Progenitor cell of endocrine pancreas (in vitro differentiated cells): ENCODE measurements around the gene SH3RF2. TPM values are rescaled to one million over a fixed set of nuclear protein-coding genes. Genes with fewer than 3 reads are reported as not detected.
A peak's percentile ranks its signal among the peaks of the same experiment; 100 is the strongest.

ENCODE experiments used
- DNase-seq: peaks from one replicate; pipeline ENCODE4 v3.0.0; 2021; ENCODE audit warnings: low spot score; ENCODE audit not compliant: unreplicated experiment
- H3K27ac Mint-ChIP-seq: 2 replicates; pipeline ENCODE4 v1.8.0; 2021; ENCODE audit warnings: mild to moderate bottlenecking, moderate library complexity, mixed read lengths
- H3K27me3 Mint-ChIP-seq: 2 replicates; pipeline ENCODE4 v1.8.0; 2021; ENCODE audit warnings: mixed read lengths
- H3K36me3 Mint-ChIP-seq: 2 replicates; pipeline ENCODE4 v1.8.0; 2022; ENCODE audit warnings: mixed read lengths; ENCODE audit not compliant: insufficient read depth
- H3K4me1 Mint-ChIP-seq: 2 replicates; pipeline ENCODE4 v1.8.0; 2021; ENCODE audit warnings: low read depth, mixed read lengths
- H3K4me3 Mint-ChIP-seq: 2 replicates; pipeline ENCODE4 v1.8.0; 2021; ENCODE audit warnings: low read depth, mild to moderate bottlenecking, moderate library complexity, mixed read lengths
- H3K9me3 Mint-ChIP-seq: 2 replicates; pipeline ENCODE4 v1.8.0; 2021; ENCODE audit warnings: low read depth, mixed read lengths
- CTCF ChIP-seq: fragments of 200-600 bp; sonication (generic); IDR thresholded peaks from one replicate; pipeline ENCODE4 v1.5.0; 2021; ENCODE audit warnings: antibody characterized with exemption, mild to moderate bottlenecking; ENCODE audit not compliant: unreplicated experiment
- total RNA-seq: library from RNA; stranded (reverse); gene quantifications from 2 replicates; pipeline ENCODE4 v1.2.1, GENCODE V29; 2021

Gene SH3RF2
- total RNA-seq, 1 donor from 2014 or later = 17.6 TPM

GRCh38 chr5:146047396-146047795 lies 111.0 kb downstream of the SH3RF2 start:
- H3K27me3 Mint-ChIP-seq = no peaks in the 10 kb centered on the region
- no peak overlapping the region for H3K27ac Mint-ChIP-seq
- DNase-seq = no peak
- H3K4me1 Mint-ChIP-seq = peaks cover 3% of the 10 kb centered on the region
- H3K9me3 Mint-ChIP-seq = no peaks in the 10 kb centered on the region
- H3K36me3 Mint-ChIP-seq = peaks cover 7% of the 10 kb centered on the region
- TF ChIP-seq CTCF = no peak
- H3K4me3 Mint-ChIP-seq = no peak overlapping the region

- Mint-ChIP-seq H3K36me3 (peaks cover 11% of the 10 kb centered on the region), H3K4me3 (no peak overlapping the region), H3K9me3 (no peaks in the 10 kb centered on the region), H3K27ac (no peak overlapping the region), H3K4me1 (peaks cover 3% of the 10 kb centered on the region), H3K27me3 (no peaks in the 10 kb centered on the region)
- peak; percentile 41 for DNase-seq
- peak; percentile 87 for TF ChIP-seq CTCF
Observed at GRCh38 chr5:146048994-146049703, 112.8 kb downstream of the SH3RF2 start.

GRCh38 chr5:146049704-146050026 lies 113.3 kb downstream of the SH3RF2 start:
- peaks cover 11% of the 10 kb centered on the region for H3K36me3 Mint-ChIP-seq
- H3K4me3 Mint-ChIP-seq = no peak overlapping the region
- peaks cover 6% of the 10 kb centered on the region for H3K4me1 Mint-ChIP-seq
- peak; percentile 2 for TF ChIP-seq CTCF
- no peaks in the 10 kb centered on the region for H3K9me3 Mint-ChIP-seq
- H3K27me3 Mint-ChIP-seq = no peaks in the 10 kb centered on the region
- no peak for DNase-seq
- H3K27ac Mint-ChIP-seq = peak overlapping the region; percentile 57

GRCh38 chr5:146050086-146050485 lies 113.7 kb downstream of the SH3RF2 start:
- Mint-ChIP-seq H3K4me3 (no peak overlapping the region), H3K27ac (no peak overlapping the region), H3K4me1 (peaks cover 8% of the 10 kb centered on the region), H3K27me3 (no peaks in the 10 kb centered on the region), H3K9me3 (no peaks in the 10 kb centered on the region), H3K36me3 (peaks cover 11% of the 10 kb centered on the region)
- no peak for DNase-seq
- no peak for TF ChIP-seq CTCF

- Mint-ChIP-seq H3K4me1 (peaks cover 8% of the 10 kb centered on the region), H3K9me3 (no peaks in the 10 kb centered on the region), H3K27ac (no peak overlapping the region), H3K4me3 (no peak overlapping the region), H3K36me3 (peaks cover 11% of the 10 kb centered on the region), H3K27me3 (no peaks in the 10 kb centered on the region)
- no peak for DNase-seq
- TF ChIP-seq CTCF = no peak
Observed at GRCh38 chr5:146051678-146052077, 115.3 kb downstream of the SH3RF2 start.
